ENCODE measurements around the gene PCDH1.

PCDH1 gene

DNA sequence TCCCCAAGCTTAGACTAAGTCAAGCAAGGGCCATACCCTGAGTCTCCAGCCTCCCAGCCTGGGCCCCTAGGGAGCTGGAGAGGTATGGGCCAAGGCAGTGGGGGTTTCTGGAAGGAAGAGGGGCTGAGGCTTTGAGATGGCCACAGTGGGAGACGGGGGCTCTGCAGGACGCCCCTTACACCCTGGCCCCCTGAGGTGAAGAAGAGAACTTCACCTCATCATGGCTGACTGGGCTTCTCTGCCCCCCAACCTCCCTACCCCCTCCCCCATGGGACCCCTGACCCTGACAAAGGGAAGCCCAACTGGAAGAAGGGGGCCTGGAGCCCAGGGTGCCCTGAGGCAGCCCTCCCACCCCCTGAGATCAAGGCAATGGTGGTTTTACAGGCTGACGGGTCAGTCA is 25.8 kb downstream of the PCDH1 start:
- DNase-seq = no peak

- DNase-seq = no peak
Measured at GRCh38 chr5:141851195-141851874, 26.9 kb downstream of the PCDH1 start.

GRCh38 chr5:141850786-141851185 is 27.4 kb downstream of the PCDH1 start:
- no peak for DNase-seq

DNA sequence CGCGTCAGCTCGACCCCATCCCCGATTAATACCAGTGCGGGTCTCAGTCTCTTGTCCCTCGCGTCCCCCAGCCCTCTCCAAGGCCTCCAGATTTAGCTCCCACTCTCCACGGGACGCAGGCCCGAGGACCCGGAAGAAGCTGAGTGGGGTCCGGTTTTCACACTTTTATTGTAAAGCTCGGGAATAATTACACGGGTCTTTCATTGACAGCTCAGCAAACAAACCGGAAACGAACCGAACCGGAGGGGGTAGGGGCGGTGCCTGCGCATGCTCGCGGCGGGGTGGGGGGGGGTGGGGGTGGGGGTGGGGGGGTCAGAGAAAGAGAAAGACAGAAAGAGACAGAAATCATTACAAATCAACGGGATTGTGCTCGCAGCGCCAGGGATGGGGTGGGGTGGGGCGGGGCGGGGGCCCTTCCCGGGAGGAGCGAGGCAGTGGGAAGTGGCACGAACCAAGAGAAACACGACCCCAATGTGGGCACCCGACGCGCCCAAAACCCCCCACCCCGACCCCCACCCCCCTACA is 27.9 kb downstream of the PCDH1 start:
- no peak for DNase-seq

GRCh38 chr5:141849415-141850243 is 28.6 kb downstream of the PCDH1 start:
- no peak for DNase-seq

DNA sequence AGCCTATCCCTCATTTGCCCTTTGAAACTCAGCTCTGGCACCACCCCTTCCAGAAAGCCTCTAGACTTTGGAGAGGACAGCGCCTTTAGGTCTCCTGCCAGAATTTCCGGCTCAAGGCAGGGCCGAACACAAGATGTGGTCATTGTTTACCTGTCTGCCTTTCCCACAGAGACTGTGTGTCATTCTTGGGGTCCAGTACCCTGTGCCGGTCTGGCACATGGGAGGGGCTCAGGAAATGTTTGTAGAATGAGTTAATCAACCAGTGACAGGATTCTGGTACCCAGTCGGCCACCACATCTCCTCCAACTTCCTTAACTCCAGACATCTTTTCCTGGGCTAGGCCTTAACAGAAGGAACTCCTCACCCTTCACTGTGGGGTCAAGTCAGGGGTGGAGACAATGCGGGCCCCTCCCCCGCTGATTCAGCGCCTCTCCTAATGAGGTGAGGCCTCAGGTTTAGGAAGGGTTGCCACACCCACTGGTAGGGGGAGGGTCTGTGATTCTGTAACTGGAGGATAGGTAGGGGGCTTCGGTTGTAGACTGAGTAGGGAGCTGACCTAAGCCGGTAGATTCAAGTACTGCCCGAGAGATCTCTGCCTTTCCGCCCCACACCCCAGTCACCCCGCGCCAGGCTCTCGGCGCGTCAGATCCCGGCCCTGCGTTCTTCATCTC is 29.3 kb downstream of the PCDH1 start:
- DNase-seq = no peak

GRCh38 chr5:141846031-141846430 is 32.2 kb downstream of the PCDH1 start:
- peak; percentile 31 for DNase-seq

DNA sequence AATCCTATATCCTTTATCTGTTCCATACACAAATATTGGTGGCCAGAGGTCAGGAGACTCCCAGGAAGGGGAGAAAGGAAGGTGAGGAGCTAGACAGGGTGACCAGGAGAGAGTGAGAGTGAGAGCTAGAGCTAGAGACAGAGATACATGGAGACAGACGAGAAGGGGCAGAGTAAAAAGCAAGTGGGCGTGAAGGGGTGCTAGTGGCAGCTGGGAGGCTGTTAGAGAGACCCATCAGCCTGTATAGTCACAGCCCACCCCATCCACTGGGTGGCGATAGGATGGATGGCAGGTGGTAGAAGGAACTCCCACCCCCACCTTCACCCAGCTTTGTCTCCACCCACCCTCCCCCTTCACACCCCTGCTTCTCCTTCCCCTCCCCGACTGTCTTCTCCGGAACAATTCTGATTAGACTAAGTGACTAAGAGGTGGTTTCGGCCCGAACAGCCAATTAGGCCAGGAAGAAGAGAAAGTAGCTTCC is 32.8 kb downstream of the PCDH1 start:
- DNase-seq = no peak

DNA sequence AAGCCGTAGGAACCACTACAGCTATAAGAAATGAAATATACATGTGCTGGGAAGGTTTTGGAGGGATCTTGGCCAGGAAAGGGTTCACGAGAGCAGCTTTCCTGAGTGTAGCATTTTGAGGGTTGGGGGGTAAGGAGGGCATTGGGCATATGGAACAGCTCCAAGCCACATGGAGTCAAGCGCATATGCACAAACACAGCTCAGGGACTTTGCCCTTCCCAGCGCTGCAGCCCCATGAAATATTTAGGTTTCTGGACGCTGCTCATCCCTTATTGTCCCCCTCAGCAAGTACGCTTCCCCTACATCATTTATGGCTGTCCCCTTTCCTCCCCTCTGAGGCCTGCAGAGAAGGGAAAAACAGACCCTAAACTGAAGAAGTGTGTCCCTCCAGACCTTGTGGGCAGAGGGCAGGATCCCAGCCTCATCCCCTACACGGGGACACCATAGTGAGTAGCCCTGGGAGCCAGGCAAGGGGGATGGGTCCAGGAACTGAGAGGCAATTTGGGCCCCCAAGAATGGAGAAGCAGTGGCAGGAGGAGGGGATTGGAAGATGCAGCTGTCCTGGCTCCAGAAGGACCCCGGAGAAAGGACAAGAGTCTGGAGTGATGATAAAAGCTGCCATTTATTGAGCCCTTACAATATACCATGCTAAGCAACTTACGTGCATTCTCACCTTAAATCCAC is 33.7 kb downstream of the PCDH1 start:
- DNase-seq = no peak

GRCh38 chr5:141843156-141843927 is 34.9 kb downstream of the PCDH1 start:
- DNase-seq = no peak

DNA sequence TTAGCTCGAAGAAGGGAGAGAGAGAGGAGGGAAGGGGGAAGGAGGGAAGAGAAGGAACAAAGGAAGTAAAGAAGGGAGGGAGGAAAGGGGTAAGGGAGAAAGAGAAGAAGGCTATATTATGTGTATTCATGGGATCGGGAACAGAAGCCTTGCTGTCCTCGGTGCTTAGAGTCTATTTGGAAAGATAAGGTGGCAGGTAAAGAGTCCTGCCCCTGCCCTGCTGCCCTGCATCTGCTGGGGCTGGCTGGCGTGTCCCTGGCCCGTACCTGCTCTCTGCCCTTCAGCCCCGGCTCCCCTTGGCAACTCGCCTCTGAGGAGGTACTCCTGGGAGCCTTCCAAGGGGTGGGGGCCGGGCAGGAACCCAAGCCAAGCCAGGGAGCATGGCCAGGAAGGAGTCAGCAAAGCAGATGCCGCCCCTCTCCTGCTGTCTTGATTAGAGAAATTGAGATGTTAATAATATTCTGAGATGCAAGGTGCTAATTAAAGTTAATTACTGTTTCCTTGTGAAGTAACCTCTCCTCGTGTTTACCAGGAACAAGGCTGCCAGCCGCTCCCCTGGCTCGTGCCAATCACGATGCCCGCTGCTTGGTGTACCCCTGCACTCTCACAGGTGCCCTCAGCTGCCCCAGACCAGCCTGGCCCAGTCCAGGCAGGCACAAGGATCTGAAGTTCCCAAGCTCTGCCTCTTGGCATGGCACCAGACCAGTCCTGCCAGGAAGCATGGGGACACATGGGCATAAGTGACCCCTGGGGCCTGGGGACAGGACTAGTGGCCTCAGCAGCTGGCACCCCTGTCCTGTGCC is 36.6 kb downstream of the PCDH1 start:
- no peak for DNase-seq

DNA sequence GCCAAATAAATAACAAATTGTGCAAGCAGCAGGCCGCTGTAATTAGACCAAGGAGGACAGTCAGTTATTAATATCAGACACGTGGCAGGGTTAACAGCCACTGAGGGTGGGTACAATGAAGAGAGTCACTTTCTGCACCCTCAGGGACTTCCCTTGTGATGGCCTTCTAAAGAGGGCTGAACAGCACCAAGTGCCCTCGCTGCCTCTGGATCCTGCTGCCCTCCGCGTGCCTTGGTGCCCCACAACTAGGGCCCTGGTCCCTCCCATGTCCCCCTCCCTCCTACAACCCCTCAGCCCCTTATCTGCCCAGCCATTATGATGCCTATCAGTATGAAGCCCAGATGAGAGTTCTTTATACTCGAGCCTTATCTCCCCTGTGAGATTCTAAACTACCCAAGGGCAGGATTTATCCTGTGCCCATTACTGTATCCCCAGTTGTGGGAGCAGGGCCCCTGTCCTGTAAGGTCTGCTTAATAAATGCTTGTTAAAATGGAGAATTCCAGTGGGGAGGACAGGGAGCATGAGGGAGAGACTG is 37.3 kb downstream of the PCDH1 start:
- DNase-seq = no peak

DNA sequence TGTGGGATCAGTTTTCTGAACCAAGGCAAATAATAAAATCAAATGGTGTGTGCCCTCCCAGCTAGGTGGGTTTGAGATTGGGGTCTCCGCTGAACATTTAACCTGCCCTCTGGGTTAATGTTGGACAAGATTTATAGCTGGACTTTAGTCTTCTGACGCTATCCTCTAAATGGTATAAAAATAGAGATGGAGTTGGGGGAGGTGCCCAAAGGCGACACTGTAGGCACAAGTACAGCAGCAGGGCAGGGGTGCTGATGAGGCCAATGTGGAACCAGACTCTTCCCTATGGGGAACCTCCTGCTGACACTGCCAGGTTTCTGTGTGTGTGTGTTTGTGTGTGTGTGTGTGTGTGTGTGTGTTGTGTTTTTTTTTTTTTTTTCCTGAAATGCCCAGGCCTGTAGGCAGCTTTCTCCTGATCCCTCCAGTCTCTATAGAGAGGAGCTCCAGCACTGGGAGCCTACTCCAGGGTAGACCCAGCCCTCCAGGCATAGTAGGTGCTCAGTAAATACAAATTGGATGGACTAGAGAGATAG is 37.9 kb downstream of the PCDH1 start:
- DNase-seq = no peak

- DNase-seq = no peak
Measured at GRCh38 chr5:141839015-141839513, 39.1 kb downstream of the PCDH1 start.

DNA sequence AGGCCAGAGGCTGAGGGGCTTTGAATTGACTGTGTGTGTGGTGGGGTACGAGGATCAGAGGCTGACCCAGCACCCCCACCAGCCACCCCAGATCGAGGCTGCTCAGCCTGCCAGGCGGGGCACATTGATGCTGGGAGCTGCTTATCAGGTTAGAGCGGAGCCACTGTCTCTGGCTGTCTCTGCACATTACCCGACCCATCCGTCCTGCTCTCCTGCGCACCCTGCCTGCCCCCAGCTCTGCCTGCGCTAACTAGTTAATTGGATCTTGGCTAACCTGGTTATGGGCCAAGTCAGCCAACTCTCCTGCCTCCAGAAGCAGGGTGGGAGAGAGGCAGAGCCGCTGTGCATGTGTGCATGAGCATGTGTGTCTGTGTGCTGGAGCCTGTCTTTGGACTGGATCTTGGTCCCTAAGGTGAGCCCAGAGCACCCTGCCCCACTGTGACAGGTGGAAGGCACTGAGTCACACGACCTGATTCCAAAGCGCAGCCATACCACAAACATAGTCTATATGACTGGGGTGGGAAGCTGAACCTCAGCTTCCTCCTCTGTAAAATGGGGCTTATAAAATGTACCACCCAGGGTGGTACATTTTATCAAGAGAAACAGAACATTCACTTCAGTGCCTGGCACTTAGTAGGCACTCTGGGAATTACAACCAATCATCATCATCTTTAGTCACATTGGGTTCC is 39.7 kb downstream of the PCDH1 start:
- no peak for DNase-seq

DNA sequence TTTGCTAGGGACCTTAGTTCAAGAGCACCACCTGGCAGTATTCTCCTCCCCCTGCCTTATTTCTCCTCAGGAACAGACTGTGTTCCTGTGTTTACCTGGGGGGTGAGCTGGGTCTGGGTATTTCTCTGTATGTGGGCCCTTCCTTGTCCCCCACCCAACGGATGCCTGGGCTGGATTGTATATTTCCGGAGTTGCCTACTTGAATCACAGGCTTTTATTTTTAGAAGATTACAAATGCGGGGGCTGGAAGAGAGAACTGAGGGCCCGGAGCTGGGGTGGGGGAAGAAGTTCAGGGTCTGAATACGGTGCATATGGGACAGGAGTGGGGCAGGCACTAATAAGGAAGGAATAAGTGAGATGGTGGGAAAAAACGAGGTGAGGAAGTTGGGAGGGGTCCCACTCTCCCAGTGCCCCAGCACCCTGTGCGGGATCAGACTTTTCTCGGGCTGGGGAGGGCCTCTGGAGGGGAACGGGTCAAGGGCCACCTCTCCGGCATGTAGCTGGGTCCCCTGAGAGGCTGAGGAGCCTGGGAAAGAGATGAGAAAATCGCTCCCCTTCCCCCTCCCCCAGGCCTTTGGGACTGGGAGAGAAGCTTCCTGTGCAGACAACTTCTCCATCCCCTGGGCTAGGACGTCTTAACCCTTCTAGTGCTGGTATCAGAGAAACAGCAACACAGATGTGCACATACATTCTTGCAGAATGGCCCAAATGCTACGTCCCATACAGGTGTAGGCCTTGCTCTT is 42.1 kb downstream of the PCDH1 start:
- DNase-seq = no peak

- DNase-seq = no peak
Measured at GRCh38 chr5:141834331-141834730, 43.9 kb downstream of the PCDH1 start.

DNA sequence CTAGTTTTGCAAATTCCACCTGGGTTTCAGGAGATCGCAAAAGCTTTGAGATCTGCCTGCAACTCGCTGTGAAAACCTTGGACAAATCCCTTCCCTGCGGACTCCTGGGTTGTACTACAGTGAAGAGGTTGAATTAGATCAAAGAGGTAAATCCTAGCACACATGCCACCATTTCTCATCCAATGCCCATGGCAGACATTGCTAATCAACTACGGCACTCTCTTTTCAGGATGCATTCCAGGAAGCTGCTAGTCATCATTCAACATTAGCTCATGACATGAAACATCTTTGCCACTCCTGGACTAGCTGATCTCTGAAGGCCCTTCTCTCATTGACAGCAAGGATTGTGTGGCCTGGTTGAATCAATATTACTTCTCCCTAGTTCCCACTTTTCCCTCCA is 46.1 kb downstream of the PCDH1 start:
- no peak for DNase-seq

GRCh38 chr5:141828162-141828561 is 50.0 kb downstream of the PCDH1 start:
- DNase-seq = no peak
